Stimulated activated CD8-positive, alpha-beta memory T cell treated with anti-CD3 and anti-CD28 coated beads, Interleukin-7, amount 100 ng/mL, for 24 hours (primary cell): ENCODE data around the gene CDCP2.
"Not testable (repeated sequence)": the region's sequence is repeated elsewhere in the genome, so short reads cannot be mapped to it uniquely, and the experiment has no call there.

ENCODE experiments used
- DNase-seq: peaks from one replicate; pipeline ENCODE4 v3.0.0-alpha.2; 2020; ENCODE audit warnings: low read depth

CDCP2 gene

DNA sequence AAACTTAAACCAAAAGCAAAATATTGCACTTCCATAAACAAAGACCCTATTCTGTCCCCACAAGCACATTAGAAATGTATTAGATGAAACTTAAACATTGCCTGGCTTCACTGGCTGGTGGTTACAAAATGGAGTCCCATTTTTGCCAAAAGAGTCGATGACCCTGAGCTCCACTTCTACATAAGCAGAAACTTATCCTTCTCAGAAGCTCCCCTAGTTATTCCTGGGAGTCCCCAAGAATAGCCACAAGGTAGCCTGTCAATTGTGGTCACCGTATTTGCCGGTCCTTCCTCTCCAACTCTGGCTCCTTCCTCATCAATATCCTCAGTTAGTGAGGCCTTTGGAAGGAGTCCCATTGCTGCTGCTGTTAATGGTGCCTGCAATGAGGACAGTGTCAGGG, 37.3 kb downstream of the CDCP2 start:
- DNase-seq = no peak

GRCh38 chr1:54114955-54115354, 37.8 kb downstream of the CDCP2 start:
- DNase-seq = no peak

- no peak for DNase-seq
Measured at GRCh38 chr1:54114001-54114400, 38.8 kb downstream of the CDCP2 start.

DNA sequence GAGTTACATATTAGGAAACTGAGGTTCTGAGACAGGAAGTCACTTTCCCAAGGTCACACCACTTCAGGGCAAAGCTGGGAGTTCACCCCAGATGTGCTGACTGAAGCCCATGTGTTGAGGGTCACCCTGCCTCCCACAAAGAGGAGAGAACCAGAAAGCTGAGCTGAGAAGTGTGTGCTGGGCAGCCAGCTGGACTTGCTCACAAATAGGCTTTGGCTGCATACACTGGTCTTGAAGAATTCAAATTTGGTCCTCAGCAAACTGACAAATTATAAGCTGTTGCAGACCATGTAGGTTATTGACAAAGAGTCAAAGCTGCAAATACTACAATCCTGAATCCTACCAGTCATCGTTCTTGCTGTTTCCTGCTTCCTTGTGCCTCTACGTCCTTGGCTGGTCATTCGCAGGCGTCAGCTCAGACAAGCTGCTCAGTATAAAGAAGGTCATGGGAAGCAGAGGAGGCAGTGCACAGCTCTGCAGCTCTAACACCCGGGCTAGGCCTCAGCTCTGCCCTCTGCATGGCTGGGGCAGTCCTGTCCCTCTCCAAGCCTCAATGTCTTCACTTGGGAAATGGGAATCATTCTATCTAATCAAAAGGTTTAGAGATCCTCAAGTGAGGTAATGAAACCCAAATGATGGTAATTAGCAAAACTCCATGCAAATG, 40.0 kb downstream of the CDCP2 start:
- no peak for DNase-seq

- no peak for DNase-seq
Measured at GRCh38 chr1:54112027-54112426, 40.8 kb downstream of the CDCP2 start.

DNA sequence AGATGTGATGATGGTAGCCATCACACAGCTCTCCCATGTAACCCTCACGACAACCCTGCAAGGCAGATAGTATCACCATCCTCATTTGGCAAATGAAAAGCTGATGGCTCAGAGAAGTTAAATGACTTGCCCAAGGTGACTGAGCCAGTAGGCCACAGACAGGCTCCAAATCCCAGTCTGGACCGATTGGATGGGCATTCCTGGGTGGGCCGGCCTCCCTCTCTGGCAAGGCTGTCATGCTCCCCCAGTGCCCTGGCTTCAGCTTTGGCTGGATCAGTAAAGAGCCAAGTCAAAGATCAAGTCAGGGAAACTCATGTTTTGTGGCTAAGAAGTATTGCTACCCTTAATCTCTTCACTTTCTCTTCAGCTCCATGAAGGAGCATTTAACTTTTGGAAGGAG, 41.2 kb downstream of the CDCP2 start:
- DNase-seq = no peak

- no peak for DNase-seq
Measured at GRCh38 chr1:54110996-54111395, 41.8 kb downstream of the CDCP2 start.

GRCh38 chr1:54109129-54110090, 43.4 kb downstream of the CDCP2 start:
- no peak for DNase-seq

- no peak for DNase-seq
Measured at GRCh38 chr1:54108156-54108555, 44.6 kb downstream of the CDCP2 start.

GRCh38 chr1:54107131-54107530, 45.7 kb downstream of the CDCP2 start:
- DNase-seq = no peak

GRCh38 chr1:54105736-54106269, 47.0 kb downstream of the CDCP2 start:
- no peak for DNase-seq

DNA sequence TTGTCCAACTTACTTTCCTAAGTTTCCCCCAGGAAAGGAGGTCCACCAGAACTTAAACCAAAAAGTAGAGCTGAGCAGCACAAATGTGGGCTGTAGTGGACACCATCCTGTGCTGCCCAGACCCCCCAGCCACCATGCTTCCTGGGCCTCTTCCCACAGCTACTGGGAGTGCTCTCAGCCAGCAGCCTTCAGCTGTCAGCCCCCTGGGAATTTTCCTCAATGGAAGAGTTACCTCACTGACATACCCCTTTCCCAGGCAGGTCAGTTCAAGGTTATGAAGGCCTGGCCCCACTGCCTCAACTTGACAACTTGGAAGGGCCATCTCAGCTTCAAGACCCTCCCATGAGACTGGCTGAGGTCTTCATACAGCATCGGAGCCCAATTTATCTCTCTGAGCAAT, 47.7 kb downstream of the CDCP2 start:
- no peak for DNase-seq

GRCh38 chr1:54104613-54105012, 48.2 kb downstream of the CDCP2 start:
- DNase-seq = not testable (repeated sequence)

GRCh38 chr1:54103414-54103813, 49.4 kb downstream of the CDCP2 start:
- no peak for DNase-seq

GRCh38 chr1:54100500-54100899, 52.3 kb downstream of the CDCP2 start:
- no peak for DNase-seq

- DNase-seq = no peak
Measured at GRCh38 chr1:54099061-54099610, 53.7 kb downstream of the CDCP2 start.

- no peak for DNase-seq
Measured at GRCh38 chr1:54096877-54097240, 55.9 kb downstream of the CDCP2 start.

DNA sequence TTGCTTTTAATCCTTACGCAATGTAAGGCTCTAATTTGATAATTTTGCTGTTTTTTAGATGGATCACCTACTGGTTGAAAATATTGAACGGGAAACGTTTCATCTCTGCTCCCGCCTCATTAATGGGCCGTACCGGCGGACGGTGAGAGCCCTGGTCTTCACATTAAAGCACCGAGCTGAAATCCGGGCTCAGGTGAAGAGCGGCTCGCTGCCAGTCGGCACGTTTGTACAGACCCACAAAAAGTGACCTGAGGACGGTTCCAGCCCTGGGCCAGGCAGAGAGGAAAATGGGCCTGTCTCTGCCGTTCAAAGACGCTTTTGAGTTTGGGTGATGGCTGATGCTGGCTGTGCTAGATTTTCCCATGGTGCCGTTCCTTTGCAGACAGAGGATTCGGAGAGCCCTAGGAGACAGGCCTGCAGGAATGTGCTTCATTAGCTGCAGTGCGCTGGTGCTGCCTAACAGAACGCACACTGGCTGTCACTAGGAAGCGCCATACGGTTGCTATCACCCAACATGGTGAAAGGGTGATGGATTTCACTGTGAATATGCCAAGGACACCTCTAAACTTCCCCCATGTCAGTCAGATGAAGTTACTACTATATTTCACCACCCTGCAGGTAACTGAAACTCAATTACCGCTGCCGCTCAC, 56.4 kb downstream of the CDCP2 start:
- DNase-seq = no peak

DNA sequence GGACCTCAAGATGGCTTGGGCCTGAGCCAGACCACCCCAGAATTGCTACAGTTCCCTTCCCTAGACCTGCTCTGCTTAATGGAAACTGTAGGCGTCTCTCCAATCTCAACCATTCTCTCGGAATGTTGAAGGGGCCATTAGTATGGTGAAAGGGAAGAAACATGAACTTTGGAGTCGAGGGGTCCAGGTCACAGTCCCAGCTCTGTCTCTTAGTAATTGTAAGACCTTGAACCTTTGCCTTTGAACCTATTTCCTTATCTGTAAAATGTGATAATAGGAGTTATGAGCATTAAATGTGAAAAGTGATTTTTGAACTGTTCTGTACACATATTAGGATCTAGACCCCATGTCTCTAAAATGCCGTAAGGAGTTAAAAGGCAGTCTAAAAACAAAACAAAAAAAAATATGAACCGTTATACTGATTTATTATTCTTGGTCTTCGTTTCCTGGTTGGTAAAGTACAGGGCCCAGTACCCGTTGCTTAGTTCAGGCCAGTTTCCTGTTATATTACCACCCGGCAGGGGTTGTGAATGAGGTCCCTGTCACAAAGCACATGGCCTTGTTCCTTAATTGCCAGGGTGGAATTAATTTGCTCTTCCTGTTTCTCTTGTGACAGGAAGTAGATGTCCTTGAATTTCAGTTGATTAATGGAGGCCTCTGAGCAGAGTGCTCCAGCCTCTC, 57.1 kb downstream of the CDCP2 start:
- DNase-seq = no peak

- not testable (repeated sequence) for DNase-seq
Measured at GRCh38 chr1:54094730-54095105, 58.1 kb downstream of the CDCP2 start.

GRCh38 chr1:54094001-54094729, 58.6 kb downstream of the CDCP2 start:
- no peak for DNase-seq
